DOHH2 (cell line): ENCODE results near the gene MADCAM1.

Source experiments
- CTCF ChIP-seq: fragments of 200-600 bp; sonication (generic); IDR thresholded peaks from one replicate; pipeline ENCODE4 v1.5.1; 2014; ENCODE audit warnings: antibody characterized with exemption, mild to moderate bottlenecking, low read depth, low read length; ENCODE audit not compliant: poor library complexity, severe bottlenecking
- EZH2phosphoT487 ChIP-seq: fragments of 200-600 bp; sonication (generic); IDR thresholded peaks from 2 replicates; pipeline ENCODE4 v1.6.1; 2017; ENCODE audit warnings: borderline replicate concordance, mild to moderate bottlenecking, antibody characterized with exemption, low read length, moderate library complexity, mixed read lengths

GRCh38 chr19:497869-498510 lies 1.7 kb downstream of the MADCAM1 start:
- TF ChIP-seq CTCF (no peak), EZH2phosphoT487 (no peak)
